RCC 7860 (cell line): ENCODE measurements around the gene ANAPC5.
A peak's percentile ranks its signal among the peaks of the same experiment; 100 is the strongest.
"Not testable (repeated sequence)": the region's sequence is repeated elsewhere in the genome, so short reads cannot be mapped to it uniquely, and the experiment has no call there.

Experiments
- DNase-seq: peaks from one replicate; pipeline ENCODE4 v3.0.0-alpha.2; 2015; ENCODE audit warnings: low spot score
- FAIRE-seq: peaks from 2 replicates; lab custom pipeline; 2012; peaks lifted over from hg19 to GRCh38; lab: Jason Lieb, UNC

Gene ANAPC5

DNA sequence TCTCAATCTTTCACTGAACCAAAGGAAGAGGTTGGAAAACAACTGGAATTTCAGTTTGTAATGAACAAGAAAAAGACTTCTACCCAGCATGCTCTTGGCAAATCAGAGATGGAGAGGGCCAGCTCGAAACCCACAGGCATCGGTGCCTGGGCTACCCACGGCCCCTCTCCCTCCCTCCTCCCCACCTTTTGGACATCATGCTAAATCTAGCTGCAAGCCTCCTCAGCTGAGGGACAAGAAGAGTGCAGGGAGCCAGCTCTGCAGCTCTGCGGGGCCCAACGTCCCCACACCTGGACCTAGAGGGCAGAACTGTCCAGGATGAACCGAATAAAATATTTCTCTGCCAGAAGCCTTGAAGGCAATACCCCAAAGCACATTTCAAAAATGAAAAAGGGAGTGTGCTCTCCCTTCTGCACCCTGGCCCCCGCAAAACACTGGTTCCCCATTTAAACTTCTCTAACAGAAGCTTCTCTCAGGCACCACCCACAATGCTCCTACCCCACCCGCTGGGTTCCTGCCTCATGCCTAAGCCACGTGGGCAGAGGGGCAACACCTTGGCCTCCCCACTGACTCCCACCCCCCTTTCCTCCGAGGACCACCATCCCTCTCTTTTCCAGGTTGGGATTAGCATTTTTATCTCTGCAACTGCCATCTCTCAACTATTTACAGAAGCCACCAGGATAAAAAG, 63.9 kb downstream of the ANAPC5 start:
- FAIRE-seq: no peak
- DNase-seq: no peak

DNA sequence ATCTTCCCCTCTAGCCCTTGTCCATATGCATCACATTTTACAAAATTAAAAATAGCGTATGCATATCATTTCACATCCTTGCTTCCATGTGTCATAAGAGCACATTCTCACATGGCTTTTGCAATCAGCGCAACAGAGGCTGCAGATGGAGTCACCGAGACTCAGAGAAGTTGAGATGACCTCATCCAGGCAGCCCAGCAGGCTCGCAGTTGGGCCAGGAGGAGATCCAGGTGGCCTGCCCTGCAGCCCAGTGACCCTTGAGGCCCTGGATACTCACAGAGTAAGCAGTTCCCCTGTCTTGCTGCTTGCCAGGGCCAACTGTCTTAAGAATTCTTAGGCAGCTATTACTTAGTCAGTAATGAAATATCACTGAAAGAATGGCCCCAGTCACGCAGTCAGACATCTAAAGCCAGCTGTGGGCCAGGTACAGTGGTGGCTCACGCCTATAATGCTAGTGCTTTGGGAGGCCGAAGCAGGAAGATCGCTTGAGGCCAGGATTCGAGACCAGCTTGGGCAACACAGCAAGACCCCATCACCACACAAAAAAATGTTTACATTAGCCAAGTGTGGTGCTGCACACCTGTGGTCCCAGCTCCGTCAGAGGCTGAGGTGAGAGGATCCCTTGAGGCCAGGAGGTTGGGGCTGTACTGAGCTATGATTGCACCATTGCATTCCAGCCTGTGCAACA, 64.8 kb downstream of the ANAPC5 start:
- FAIRE-seq (no peak), DNase-seq (no peak)

DNA sequence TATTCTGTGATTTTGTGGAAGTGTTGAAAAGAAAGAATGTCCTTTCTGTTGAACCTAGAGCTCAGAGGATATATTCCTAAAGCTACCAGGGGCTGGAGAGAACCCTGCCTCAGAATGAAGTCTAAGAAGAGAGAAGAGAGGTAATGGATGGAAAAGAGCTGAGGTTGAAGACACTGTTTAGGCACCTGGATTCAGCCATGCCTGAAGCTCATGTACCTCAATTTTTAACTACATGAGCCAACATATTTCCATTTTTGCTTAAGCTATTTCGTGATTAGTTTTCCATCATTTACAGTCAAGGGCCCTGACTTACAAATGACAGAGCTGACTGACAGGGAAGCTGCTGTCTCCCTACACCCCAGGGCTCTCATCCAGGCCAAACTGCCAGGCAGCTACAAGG, 66.4 kb downstream of the ANAPC5 start:
- no peak for FAIRE-seq
- DNase-seq: no peak

- FAIRE-seq (no peak), DNase-seq (no peak)
Measured at GRCh38 chr12:121284551-121285390, 67.4 kb downstream of the ANAPC5 start.

DNA sequence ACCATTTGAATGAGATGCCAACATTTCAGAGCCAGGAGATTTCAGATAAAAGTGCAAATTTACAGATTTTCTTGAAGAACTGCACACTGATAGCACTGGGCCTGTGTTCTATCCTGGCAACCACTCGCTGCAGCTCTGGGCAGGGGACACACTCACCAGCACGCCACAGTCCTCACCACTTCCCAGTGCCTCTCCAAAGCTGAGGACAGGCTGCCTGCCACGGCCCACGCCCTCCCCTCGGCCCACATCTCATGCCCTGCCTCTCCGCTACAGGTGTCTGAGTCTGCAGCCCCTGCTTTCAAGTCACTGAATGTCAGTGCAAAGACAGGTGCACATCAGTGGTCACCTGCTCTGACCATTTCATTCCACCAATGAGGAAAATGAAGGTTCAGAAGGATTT, 68.4 kb downstream of the ANAPC5 start:
- FAIRE-seq (no peak), DNase-seq (no peak)

DNA sequence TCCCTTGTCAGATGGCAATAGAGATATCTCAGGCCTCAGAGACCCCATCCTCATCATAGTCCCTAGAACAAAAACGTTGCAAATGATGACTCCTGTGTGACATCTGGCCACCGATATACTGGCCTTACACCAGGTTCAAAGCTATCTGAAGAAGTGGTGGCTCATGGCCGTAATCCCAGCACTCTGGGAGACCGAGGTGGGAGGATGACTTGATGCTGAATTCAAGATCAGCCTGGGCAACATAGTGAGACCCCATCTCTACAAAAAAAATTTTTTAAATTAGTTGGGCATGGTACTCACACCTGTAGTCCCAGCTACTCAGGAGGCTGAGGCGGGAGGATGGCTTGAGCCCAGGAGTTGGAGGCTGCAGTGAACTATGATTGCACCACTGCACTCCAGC, 68.8 kb downstream of the ANAPC5 start:
- DNase-seq: no peak
- FAIRE-seq: no peak

- DNase-seq, FAIRE-seq: not testable (repeated sequence)
Measured at GRCh38 chr12:121282910-121283309, 69.3 kb downstream of the ANAPC5 start.

- no peak for FAIRE-seq
- DNase-seq: no peak
Measured at GRCh38 chr12:121282072-121282742, 70.0 kb downstream of the ANAPC5 start.

DNA sequence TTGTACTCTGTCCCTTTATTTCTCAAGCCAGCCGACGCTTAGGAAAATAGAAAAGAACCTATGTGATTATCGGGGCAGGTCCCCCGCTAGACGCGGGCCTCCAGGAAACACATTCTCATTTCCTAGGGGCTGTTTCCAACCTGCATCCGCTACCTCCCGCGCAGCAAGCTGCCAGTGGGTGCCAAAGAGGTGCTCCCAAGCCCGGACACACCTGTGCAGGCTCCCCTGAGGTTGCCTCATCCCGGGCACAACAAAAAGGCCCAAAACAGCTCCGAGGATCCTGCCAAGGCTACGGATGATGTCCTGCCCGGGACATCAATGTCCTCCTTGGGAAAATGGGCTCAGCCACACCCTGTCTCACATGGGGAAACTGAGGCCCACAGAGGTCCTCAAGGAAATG, 71.1 kb downstream of the ANAPC5 start:
- DNase-seq, FAIRE-seq: not testable (repeated sequence)

DNA sequence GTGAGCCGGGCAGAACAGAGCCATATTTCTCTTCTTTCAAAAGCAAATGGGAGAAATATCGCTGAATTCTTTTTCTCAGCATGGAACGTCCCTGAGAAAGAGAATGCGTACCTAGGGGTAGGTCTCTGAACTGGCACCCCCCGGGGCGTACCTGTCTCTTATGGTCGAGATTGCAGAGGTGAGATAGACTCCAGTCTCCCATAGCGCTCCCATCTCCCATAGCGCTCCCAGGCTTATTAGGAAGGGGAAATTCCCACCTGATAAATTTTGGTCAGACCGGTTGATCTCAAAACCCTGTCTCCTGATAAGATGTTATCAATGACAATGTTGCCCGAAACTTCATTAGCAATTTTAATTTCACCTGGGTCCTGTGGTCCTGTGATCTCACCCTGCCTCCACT, 71.7 kb downstream of the ANAPC5 start:
- not testable (repeated sequence) for FAIRE-seq, DNase-seq

DNA sequence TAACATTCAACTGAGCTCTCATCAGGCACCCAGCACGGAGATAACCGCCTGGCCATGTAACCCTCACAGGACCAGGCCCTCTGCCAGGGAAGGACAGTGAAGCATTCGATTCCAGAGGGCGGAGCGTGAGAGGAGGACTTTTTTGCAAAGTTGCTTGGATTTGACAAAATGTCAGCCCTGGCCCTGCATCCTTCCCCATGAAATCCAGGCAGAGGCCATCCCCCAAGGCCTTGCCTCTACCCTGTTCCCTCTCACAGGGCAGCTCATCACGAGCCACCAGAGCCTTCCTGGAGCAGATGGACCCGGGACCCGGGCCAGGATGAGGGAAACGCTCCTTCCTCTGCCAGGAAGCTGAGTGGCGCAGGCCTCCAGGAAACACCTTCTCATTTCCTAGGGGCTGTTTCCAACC, 72.7 kb downstream of the ANAPC5 start:
- FAIRE-seq: no peak
- DNase-seq: no peak

GRCh38 chr12:121279071-121279375, 73.2 kb downstream of the ANAPC5 start:
- FAIRE-seq (no peak), DNase-seq (peak; percentile 29)

- no peak for DNase-seq
Measured at GRCh38 chr12:121278169-121279070, 73.8 kb downstream of the ANAPC5 start.

DNA sequence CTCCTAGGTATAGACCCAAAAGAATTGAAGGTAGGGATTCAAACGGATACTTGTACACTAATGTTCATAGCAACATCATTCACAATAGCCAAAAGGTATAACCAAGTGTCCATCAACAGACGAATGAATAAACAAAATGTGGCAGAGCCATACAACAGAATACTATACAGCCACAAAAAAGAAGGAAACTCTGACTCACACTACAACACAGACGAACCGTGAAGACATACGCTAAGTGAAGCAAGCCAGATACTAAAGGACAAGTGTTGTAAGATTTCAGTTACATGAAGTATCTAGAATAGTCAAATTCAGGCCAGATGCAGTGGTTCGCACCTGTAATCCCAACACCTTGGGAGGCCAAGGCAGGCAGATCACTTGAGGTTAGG, 74.8 kb downstream of the ANAPC5 start:
- no peak for FAIRE-seq
- DNase-seq: peak; percentile 33

More at GRCh38 chr12:121278169-121279070, 73.8 kb downstream of the ANAPC5 start:
- no peak for FAIRE-seq

DNA sequence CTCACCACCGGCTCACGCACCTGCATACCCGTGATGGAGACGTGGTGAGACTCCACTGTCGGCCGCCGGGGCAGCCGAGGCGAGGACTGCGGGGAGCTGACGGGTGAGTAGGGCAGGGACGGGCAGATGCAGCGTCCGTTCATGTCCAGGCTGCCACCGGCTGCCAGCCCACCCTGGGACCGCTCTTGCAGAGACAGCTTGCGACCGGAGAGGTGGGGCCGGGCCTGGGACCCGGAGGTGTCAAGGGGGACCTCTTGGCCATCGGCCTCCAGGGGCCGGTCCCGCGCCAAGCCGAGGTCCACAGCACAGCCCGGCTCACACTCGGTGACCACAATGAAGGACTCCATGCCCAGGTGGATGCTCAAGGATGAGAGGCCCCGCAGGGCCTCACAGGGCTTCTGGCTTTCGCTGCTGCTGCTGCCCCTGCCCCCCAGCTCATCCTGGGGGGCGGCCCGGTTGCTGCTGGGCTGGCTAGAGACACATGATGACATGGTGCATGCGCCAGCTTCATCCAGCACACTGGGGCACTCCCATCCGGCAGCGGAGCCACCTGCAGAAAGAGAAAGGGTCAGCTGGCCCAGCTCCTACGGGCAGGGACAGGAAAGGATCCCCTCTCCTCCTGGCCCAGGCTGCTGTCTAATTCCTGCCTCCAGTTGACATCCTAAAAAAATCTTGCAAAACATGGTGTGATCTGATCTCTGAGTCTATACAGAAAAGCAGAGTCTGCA, 78.0 kb downstream of the ANAPC5 start:
- no peak for DNase-seq
- FAIRE-seq: no peak

DNA sequence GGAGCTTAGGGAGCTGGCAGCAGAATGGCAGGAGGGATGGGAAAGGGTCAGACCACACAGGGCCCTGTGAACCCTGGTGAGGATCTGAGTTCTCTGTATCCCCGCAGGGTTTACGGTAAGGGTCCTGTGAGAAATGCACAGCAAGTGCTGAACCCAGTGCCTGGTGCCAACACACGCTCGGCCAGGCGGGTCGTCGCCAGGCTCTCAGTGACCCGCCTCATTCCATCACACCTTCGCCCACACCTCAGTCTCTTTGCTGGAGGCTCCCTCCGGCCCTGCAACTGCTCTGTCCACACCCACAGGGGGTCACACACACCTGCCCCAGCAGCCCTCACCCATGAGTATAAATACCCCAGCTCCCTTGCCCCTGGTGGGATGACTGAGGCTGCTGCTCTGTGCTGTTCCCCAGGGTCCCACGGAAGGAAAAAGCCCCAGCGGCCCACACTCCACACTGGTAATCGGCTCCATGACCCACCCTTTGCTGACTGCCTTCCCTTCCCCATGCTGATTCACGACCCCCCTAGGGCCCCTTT, 78.8 kb downstream of the ANAPC5 start:
- FAIRE-seq (no peak), DNase-seq (no peak)

- no peak for FAIRE-seq
Measured at GRCh38 chr12:121267822-121268221, 84.4 kb downstream of the ANAPC5 start.

GRCh38 chr12:121264951-121265515, 87.2 kb downstream of the ANAPC5 start:
- FAIRE-seq: no peak
- DNase-seq: no peak

More at GRCh38 chr12:121267822-121268221, 84.4 kb downstream of the ANAPC5 start:
- DNase-seq: no peak

- no peak for FAIRE-seq
- no peak for DNase-seq
Measured at GRCh38 chr12:121264135-121264534, 88.1 kb downstream of the ANAPC5 start.
